NCI-H82 (cell line): ENCODE results near the gene EIF2D.

Experiments
- DNase-seq: peaks from one replicate; lab custom pipeline; 2025; lab: John Stamatoyannopoulos, UW

The EIF2D gene

DNA sequence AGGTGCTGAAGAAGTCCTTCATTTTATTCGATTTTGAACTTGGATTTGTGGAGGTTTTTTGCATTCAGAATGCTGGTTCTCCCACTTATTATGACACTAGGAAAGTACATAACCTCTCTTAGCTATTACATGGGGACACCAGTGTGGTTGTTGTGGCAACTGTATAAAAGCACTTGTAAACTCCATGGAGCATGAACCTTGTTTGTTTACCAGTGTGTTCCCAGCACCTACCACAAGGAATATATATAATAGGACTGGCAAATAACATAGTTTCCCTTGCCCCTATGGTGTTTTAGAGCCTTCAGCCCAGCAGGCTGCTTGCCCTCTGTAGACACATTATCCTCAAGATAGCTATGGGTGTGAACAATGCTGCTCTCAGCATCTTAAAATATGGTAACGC, 61.8 kb downstream of the EIF2D start:
- no peak for DNase-seq

DNA sequence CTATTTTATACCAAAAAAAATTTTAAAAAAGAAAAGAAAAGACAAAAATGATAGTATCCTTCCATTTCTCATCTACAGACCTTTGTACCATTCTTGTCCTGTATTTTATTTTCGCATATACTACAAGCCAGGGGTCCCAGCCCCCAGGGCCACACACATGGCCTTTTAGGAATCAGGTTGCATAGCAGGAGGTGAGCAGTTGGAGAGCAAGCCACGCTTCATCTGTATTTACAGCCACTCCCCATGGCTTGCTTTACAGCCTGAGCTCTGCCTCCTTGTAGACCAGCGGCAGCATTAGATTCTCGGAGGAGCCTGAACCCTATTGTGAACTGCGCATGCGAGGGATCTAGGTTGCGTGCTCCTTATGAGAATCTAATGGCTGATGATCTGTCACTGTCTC, 65.2 kb downstream of the EIF2D start:
- no peak for DNase-seq

DNA sequence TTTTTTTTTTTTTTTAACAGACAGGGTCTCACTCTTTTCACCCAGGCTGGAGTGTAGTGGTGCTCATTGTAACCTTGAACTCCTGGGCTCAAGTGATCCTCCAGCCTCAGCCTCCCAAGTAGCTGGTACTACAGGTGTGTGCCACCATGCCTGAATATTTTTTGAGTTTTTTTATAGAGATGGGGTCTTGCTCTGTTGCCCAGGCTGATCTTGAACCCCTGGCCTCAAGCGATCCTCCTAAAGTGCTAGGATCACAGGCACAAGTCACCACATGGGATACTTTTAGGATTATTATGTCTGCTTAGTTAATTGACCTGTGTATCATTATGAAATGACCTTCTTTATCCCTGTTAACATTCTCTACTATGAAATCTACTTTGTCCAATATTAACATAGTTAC, 66.9 kb downstream of the EIF2D start:
- no peak for DNase-seq

DNA sequence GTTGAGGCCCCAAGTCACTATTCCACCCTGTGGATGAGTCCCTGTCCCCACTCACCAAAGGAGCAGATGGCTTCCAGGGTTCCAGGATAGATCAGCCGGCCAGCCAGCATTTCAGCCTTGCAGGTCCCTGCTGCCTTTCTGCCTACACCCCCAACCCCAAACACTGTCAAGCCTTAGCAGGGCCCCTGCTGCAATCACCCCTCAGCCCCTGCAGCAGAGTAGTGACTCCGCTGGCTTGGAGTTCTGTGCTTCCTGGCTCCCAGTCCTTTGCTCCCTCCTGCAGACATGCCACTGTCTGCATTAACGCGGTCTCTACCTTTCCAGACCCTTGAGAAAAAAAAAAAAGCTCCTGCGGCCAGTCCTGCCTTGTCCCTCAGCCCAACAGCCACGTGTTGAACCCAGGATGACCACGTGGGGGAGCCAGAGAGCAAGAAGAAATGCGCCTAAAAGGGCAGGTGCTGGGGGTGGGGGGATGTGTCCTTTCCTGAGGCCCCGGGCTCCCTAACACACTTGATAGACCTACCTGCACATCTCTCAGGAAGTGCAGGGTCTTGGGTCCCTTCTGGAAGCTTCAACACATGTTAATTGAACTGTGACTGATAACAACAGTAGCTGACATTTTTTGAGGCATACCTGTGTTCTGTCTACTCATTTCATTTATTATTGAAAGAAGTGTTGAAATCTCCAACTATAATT, 67.6 kb downstream of the EIF2D start:
- peak; percentile 89 for DNase-seq
